HepG2 (cell line): ENCODE results near the gene LYPLA2. TPM values are rescaled to one million over a fixed set of nuclear protein-coding genes. Genes with fewer than 3 reads are reported as not detected.

Experiments used
- ATAC-seq: fragments of 200-7000 bp; cut with Tn5 transposase; 3 replicates; pipeline ENCODE4 v1.9.1; 2020; ENCODE audit warnings: mild to moderate bottlenecking, moderate library complexity
- BruUV-seq: library from RNA; stranded (reverse); fragments of 400-500 nt; replicated peaks from 2 replicates; lab custom pipeline; 2021; lab: Mats Ljungman, UMichigan
- CTCF ChIA-PET: fragments of 300-600 bp; formaldehyde crosslinking; extraction: SDS; loops from one replicate; lab custom pipeline; 2021; ENCODE audit warnings: low total read pairs, inconsistent platforms, low intra/inter-chr PET ratio; lab: Yijun Ruan, JAX
- POLR2A ChIA-PET: fragments of 350-600 bp; sonication (Branson Sonifier 250); formaldehyde crosslinking; loops from one replicate; lab custom pipeline; 2020; ENCODE audit warnings: antibody characterized with exemption, inconsistent platforms; lab: Yijun Ruan, JAX
- DNase-seq: peaks from one replicate; pipeline ENCODE4 v3.0.0-alpha.2; 2015; ENCODE audit warnings: low spot score
- FAIRE-seq: peaks from 3 replicates; lab custom pipeline; 2011; peaks lifted over from hg19 to GRCh38; lab: Jason Lieb, UNC
- H2AFZ ChIP-seq: one replicate; pipeline ENCODE4 v1.6.1; 2011; ENCODE audit warnings: low read length, inconsistent platforms
- H3K27ac ChIP-seq: fragments of 300-600 bp; 3 replicates; pipeline ENCODE4 v1.8.0; 2011; ENCODE audit warnings: mixed run types, mild to moderate bottlenecking, mixed read lengths, low read length, inconsistent platforms; ENCODE audit not compliant: insufficient read depth; ENCODE audit errors: extremely low read length
- H3K27me3 ChIP-seq, 2 experiments: fragments of 200-600 bp in 1 of 2; 2 replicates in 1 of 2; 3 replicates in 1 of 2; pipeline versions ENCODE4 v1.6.0 to v1.8.0; 2011; ENCODE audit warnings: low read length in 2 of 2, mild to moderate bottlenecking in 2 of 2, moderate library complexity in 2 of 2, inconsistent platforms in 1 of 2; ENCODE audit not compliant: insufficient read depth in 2 of 2, control insufficient read depth in 1 of 2
- H3K36me3 ChIP-seq, 2 experiments: fragments of 200-600 bp in 1 of 2; replicated peaks in 1 of 2; 2 replicates in 1 of 2; 3 replicates in 1 of 2; pipeline versions ENCODE4 v1.5.1 to v1.8.0; 2011; ENCODE audit warnings: low read length in 2 of 2, inconsistent platforms in 1 of 2; ENCODE audit not compliant: insufficient read depth in 2 of 2, control insufficient read depth in 1 of 2
- H3K4me1 ChIP-seq: 2 replicates; pipeline ENCODE4 v1.5.1; 2012; ENCODE audit warnings: low read length, inconsistent platforms; ENCODE audit not compliant: insufficient read depth
- H3K4me2 ChIP-seq: 2 replicates; pipeline ENCODE4 v1.6.0; 2011; ENCODE audit warnings: low read depth, low read length, inconsistent platforms
- H3K4me3 ChIP-seq, 3 experiments: fragments of 200-600 bp in 1 of 3; sonication (generic), shearing (Covaris generic) in 1 of 3; replicated peaks in 1 of 3; 2 replicates each; pipeline ENCODE4 v1.5.1; 2011 to 2016; ENCODE audit warnings: low read length in 3 of 3, inconsistent platforms in 2 of 3, low read depth in 2 of 3, mild to moderate bottlenecking in 2 of 3, control low read depth in 1 of 3, mixed read lengths in 1 of 3; ENCODE audit not compliant: insufficient read depth in 1 of 3
- H3K79me2 ChIP-seq: one replicate; pipeline ENCODE4 v1.6.1; 2011; ENCODE audit warnings: low read length, inconsistent platforms; ENCODE audit not compliant: insufficient read depth
- H3K9ac ChIP-seq: 2 replicates; pipeline ENCODE4 v1.6.0; 2011; ENCODE audit warnings: mild to moderate bottlenecking, low read depth, low read length, inconsistent platforms; ENCODE audit not compliant: insufficient read depth
- H3K9me3 ChIP-seq: 2 replicates; pipeline ENCODE4 v1.5.1; 2012; ENCODE audit warnings: mild to moderate bottlenecking, low read length
- H4K20me1 ChIP-seq: 2 replicates; pipeline ENCODE4 v1.6.0; 2011; ENCODE audit warnings: inconsistent platforms, mild to moderate bottlenecking, low read length, moderate library complexity; ENCODE audit not compliant: insufficient read depth
- ATRX ChIP-seq: sonication (generic); formaldehyde crosslinking; IDR thresholded peaks from 2 replicates; pipeline ENCODE4 v1.4.0; 2020; ENCODE audit warnings: missing genetic modification reagents, borderline replicate concordance
- ERF ChIP-seq: IDR thresholded peaks from 2 replicates; pipeline ENCODE4 v1.6.1; 2018; ENCODE audit warnings: missing biosample characterization, missing genetic modification reagents
- GTF3A ChIP-seq: sonication (generic); formaldehyde crosslinking; conservative IDR thresholded peaks from 2 replicates; pipeline ENCODE4 v1.4.0; 2020; ENCODE audit warnings: mild to moderate bottlenecking, missing genetic modification reagents
- KLF11 ChIP-seq: IDR thresholded peaks from 2 replicates; pipeline ENCODE4 v1.6.1; 2016; ENCODE audit warnings: missing compliant biosample characterization
- NFE2L1 ChIP-seq: sonication (generic); formaldehyde crosslinking; IDR thresholded peaks from 2 replicates; pipeline ENCODE4 v1.4.0; 2020; ENCODE audit warnings: missing genetic modification reagents, mild to moderate bottlenecking, borderline replicate concordance
- PAX8 ChIP-seq: sonication (generic); formaldehyde crosslinking; IDR thresholded peaks from 2 replicates; pipeline ENCODE4 v1.8.0; 2022; ENCODE audit warnings: mild to moderate bottlenecking, missing genetic modification reagents, borderline replicate concordance
- SMC3 ChIP-seq: IDR thresholded peaks from 2 replicates; pipeline ENCODE4 v1.6.1; 2011; ENCODE audit warnings: low read length, improper control_type of control experiment
- SRSF4 ChIP-seq: fragments of 200-400 bp; formaldehyde crosslinking; IDR thresholded peaks from one replicate; pipeline ENCODE4 v1.6.1; 2018; ENCODE audit warnings: mild to moderate bottlenecking, low read depth, low read length, moderate library complexity; ENCODE audit not compliant: poor library complexity, severe bottlenecking
- ZNF180 ChIP-seq: sonication (generic); formaldehyde crosslinking; IDR thresholded peaks from 2 replicates; pipeline ENCODE4 v1.4.0; 2020; ENCODE audit warnings: low read depth, missing genetic modification reagents, borderline replicate concordance
- ZNF274 ChIP-seq: sonication (generic); formaldehyde crosslinking; IDR thresholded peaks from 2 replicates; pipeline ENCODE4 v1.5.1; 2020; ENCODE audit warnings: mild to moderate bottlenecking, missing genetic modification reagents
- WGBS: methylation state at CpG from one replicate; pipeline ENCODE4 v1.1.6; 2017; ENCODE audit warnings: low lambda C conversion rate; 5-methylcytosine and 5-hydroxymethylcytosine counted together
- in situ Hi-C: cut with HindIII; loops from 2 replicates; pipeline ENCODE4 v1.10.0; 2017; ENCODE audit warnings: low pct_unique_long_range_greater_than_20kb; ENCODE audit not compliant: extremely low pct_ligation_motif_present
- intact Hi-C: fragments of 100-400 bp; cut with micrococcal nuclease; formaldehyde crosslinking; loops from one replicate; pipeline ENCODE4 v1.10.0; 2022; ENCODE audit not compliant: unreplicated experiment
- polyA plus RNA-seq, 8 experiments: library from polyadenylated mRNA; depleted of rRNA in 3 of 8; stranded (reverse) in 7 of 8; unstranded in 1 of 8; fragments of >200 nt; fragmentation: Illumina TruSeq in 4 of 8; extraction: Trizol in 4 of 8; gene quantifications; 2 replicates each; pipeline versions ENCODE4 v1.2.1 to v1.2.3, GENCODE V29; 2011 to 2016; ENCODE audit warnings: low read depth in 4 of 8, missing spikeins in 1 of 8, mixed read lengths in 1 of 8; ENCODE audit not compliant: insufficient read depth in 1 of 8
- total RNA-seq, 5 experiments: library from RNA; depleted of rRNA; stranded (reverse); fragments of >200 nt; fragmentation: Illumina TruSeq; extraction: Trizol; gene quantifications; 2 replicates each; pipeline ENCODE4 v1.2.3, GENCODE V29; 2016; ENCODE audit warnings: low read depth in 1 of 5
- TF ChIP-seq, protein P1 (sequence below): sonication (generic); formaldehyde crosslinking; conservative IDR thresholded peaks from 2 replicates; pipeline ENCODE4 v1.4.0; 2020; ENCODE audit warnings: missing genetic modification reagents
- TF ChIP-seq, protein P2 (sequence below), 2 experiments: sonication (generic) in 1 of 2; formaldehyde crosslinking in 1 of 2; IDR thresholded peaks; 2 replicates each; pipeline versions ENCODE4 v1.5.1 to v1.6.1; 2011 to 2020; ENCODE audit warnings: borderline replicate concordance in 1 of 2, low read depth in 1 of 2, low read length in 1 of 2, mild to moderate bottlenecking in 1 of 2, missing genetic modification reagents in 1 of 2, moderate library complexity in 1 of 2
- TF ChIP-seq, protein P3 (sequence below): sonication (generic); formaldehyde crosslinking; IDR thresholded peaks from 2 replicates; pipeline ENCODE4 v1.4.0; 2020; ENCODE audit warnings: mild to moderate bottlenecking, missing genetic modification reagents
- TF ChIP-seq, protein P4 (sequence below): sonication (generic); formaldehyde crosslinking; IDR thresholded peaks from 2 replicates; pipeline ENCODE4 v1.5.0; 2020; ENCODE audit warnings: mild to moderate bottlenecking, missing genetic modification reagents, moderate library complexity
- TF ChIP-seq, protein P5 (sequence below): sonication (generic); formaldehyde crosslinking; IDR thresholded peaks from 2 replicates; pipeline ENCODE4 v1.4.0; 2020; ENCODE audit warnings: mild to moderate bottlenecking, missing genetic modification reagents

LYPLA2 gene
- total and polyA plus RNA-seq, 2 of the 13 experiments (the other 11 are each of a cell fraction or from before 2014, with no cell fraction given), result 72.1 to 73.2 TPM

DNA sequence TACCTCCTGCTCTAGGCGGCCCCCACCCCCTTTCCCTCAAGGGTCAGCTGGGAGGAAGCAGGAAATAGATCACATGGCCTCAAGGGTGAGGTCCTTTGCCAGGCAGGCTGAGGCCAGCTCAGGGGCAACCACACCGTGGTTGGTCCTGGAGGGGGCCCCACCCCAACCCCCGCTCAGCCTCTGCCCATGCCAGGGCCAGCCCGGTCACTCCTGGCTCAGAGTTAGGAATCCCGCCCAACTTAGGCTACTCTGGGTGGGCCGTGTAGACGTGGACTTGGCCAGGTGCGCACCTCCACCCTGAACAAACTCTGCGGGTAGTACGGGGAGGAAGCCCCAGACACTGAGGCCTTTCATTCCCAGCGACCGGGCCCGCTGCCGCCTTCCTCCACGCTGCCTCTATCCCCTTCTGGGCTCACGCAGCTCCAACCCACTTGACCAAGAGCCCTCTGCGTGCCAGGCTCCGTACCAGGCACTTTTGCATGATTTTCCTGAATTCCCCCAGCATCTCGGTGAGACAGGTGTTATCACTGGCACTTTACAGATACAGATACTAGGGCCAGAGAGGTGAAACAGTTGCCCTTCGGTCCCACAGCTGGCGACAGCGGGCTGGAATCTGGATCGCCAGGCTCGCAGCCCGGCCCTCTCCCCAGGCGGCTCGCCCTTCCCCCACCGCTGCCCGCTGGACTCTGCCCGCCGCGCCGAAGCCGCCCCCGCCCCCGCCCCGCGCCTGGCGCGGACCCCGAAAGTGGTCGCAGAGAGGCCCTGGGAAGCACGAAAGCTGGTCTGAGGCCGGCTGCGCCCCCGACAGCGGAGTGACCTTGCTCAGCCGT lies 8.8 kb downstream of the LYPLA2 start:
- H3K79me2 ChIP-seq, result peaks cover 9% of the 10 kb centered on the region
- WGBS, result 2% methylated on average over 11 of the region's 48 CpGs
- H3K27me3 ChIP-seq, result no peaks in the 10 kb centered on the region; a peak in 1 of 5 replicates
- peaks cover 9% of the 10 kb centered on the region; the same call in 1 of the 2 replicates for H4K20me1 ChIP-seq
- H3K9me3 ChIP-seq, result no peaks in the 10 kb centered on the region
- H2AFZ ChIP-seq, result no peak overlapping the region
- H3K9ac ChIP-seq, result peak overlapping the region; percentile 93
- in situ Hi-C loops, result no loop called here
- ChIA-PET POLR2A (interaction anchor here (0.7 to 10.9 kb wide), 13 partner anchors 9 to 222 kb away, joined by 3 to 154 read pairs (median 5); partner anchors contain the start of genes FUCA1, HMGCL, LYPLA2 and PITHD1), CTCF (no interaction called here)
- H3K27ac ChIP-seq, result peak overlapping the region; percentile 95
- intact Hi-C loops, result loop anchor here (1.0 to 5.0 kb wide), 3 partner anchors 8 to 68 kb away; partner anchors contain the start of genes FUCA1 and LYPLA2
- FAIRE-seq (peak; percentile 23), DNase-seq (peak; percentile 61), ATAC-seq (peak; percentile 50)
- BruUV-seq, result TSS peak; percentile 73
- H3K4me2 ChIP-seq, result peak overlapping the region; percentile 94
- peaks cover 57% of the 10 kb centered on the region for H3K4me1 ChIP-seq
- peaks cover 6 to 31% of the 10 kb centered on the region in 2 experiments; a peak in 4 of 5 replicates for H3K36me3 ChIP-seq
- H3K4me3 ChIP-seq, result peak overlapping the region; percentile 65 to 92 (median 90)
- no peak for TF ChIP-seq SMC3
- no peak for TF ChIP-seq PAX8 (CRISPR knock-in tag)
- TF ChIP-seq, protein P1, sequence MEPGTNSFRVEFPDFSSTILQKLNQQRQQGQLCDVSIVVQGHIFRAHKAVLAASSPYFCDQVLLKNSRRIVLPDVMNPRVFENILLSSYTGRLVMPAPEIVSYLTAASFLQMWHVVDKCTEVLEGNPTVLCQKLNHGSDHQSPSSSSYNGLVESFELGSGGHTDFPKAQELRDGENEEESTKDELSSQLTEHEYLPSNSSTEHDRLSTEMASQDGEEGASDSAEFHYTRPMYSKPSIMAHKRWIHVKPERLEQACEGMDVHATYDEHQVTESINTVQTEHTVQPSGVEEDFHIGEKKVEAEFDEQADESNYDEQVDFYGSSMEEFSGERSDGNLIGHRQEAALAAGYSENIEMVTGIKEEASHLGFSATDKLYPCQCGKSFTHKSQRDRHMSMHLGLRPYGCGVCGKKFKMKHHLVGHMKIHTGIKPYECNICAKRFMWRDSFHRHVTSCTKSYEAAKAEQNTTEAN (CRISPR knock-in tag), result no peak
- TF ChIP-seq, protein P2, sequence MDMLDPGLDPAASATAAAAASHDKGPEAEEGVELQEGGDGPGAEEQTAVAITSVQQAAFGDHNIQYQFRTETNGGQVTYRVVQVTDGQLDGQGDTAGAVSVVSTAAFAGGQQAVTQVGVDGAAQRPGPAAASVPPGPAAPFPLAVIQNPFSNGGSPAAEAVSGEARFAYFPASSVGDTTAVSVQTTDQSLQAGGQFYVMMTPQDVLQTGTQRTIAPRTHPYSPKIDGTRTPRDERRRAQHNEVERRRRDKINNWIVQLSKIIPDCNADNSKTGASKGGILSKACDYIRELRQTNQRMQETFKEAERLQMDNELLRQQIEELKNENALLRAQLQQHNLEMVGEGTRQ (IDR thresholded peaks at IDR 0.05; ENCODE audit: low read depth, low read length), result peak; percentile 41; the same call in 1 of the 2 replicates
- TF ChIP-seq, protein P2 (CRISPR knock-in tag; IDR thresholded peaks at IDR 0.05; ENCODE audit: borderline replicate concordance), result peak; percentile 77; the same call in 1 of the 2 replicates
- TF ChIP-seq, protein P3, sequence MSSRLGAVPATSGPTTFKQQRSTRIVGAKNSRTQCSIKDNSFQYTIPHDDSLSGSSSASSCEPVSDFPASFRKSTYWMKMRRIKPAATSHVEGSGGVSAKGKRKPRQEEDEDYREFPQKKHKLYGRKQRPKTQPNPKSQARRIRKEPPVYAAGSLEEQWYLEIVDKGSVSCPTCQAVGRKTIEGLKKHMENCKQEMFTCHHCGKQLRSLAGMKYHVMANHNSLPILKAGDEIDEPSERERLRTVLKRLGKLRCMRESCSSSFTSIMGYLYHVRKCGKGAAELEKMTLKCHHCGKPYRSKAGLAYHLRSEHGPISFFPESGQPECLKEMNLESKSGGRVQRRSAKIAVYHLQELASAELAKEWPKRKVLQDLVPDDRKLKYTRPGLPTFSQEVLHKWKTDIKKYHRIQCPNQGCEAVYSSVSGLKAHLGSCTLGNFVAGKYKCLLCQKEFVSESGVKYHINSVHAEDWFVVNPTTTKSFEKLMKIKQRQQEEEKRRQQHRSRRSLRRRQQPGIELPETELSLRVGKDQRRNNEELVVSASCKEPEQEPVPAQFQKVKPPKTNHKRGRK (CRISPR knock-in tag), result no peak
- no peak for TF ChIP-seq ERF (CRISPR knock-in tag)
- no peak for TF ChIP-seq SRSF4
- no peak for TF ChIP-seq KLF11 (CRISPR knock-in tag)
- no peak for TF ChIP-seq ZNF180
- TF ChIP-seq NFE2L1 (CRISPR knock-in tag), result no peak
- no peak for TF ChIP-seq ATRX (CRISPR knock-in tag)
- TF ChIP-seq, protein P4, sequence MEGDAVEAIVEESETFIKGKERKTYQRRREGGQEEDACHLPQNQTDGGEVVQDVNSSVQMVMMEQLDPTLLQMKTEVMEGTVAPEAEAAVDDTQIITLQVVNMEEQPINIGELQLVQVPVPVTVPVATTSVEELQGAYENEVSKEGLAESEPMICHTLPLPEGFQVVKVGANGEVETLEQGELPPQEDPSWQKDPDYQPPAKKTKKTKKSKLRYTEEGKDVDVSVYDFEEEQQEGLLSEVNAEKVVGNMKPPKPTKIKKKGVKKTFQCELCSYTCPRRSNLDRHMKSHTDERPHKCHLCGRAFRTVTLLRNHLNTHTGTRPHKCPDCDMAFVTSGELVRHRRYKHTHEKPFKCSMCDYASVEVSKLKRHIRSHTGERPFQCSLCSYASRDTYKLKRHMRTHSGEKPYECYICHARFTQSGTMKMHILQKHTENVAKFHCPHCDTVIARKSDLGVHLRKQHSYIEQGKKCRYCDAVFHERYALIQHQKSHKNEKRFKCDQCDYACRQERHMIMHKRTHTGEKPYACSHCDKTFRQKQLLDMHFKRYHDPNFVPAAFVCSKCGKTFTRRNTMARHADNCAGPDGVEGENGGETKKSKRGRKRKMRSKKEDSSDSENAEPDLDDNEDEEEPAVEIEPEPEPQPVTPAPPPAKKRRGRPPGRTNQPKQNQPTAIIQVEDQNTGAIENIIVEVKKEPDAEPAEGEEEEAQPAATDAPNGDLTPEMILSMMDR, result no peak
- TF ChIP-seq, protein P5, sequence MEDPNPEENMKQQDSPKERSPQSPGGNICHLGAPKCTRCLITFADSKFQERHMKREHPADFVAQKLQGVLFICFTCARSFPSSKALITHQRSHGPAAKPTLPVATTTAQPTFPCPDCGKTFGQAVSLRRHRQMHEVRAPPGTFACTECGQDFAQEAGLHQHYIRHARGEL (CRISPR knock-in tag), result no peak
- TF ChIP-seq ZNF274, result peak; percentile 84
- TF ChIP-seq GTF3A (CRISPR knock-in tag), result no peak
